GM21447 (cell line): Measurements from ENCODE around the gene LBH.
"Not testable (repeated sequence)": the region's sequence is repeated elsewhere in the genome, so short reads cannot be mapped to it uniquely, and the experiment has no call there.

Experiments used
- ATAC-seq: cut with Tn5 transposase; IDR thresholded peaks from one replicate; pipeline ENCODE4 v1.9.1; 2021; ENCODE audit not compliant: unreplicated experiment

The LBH gene

DNA sequence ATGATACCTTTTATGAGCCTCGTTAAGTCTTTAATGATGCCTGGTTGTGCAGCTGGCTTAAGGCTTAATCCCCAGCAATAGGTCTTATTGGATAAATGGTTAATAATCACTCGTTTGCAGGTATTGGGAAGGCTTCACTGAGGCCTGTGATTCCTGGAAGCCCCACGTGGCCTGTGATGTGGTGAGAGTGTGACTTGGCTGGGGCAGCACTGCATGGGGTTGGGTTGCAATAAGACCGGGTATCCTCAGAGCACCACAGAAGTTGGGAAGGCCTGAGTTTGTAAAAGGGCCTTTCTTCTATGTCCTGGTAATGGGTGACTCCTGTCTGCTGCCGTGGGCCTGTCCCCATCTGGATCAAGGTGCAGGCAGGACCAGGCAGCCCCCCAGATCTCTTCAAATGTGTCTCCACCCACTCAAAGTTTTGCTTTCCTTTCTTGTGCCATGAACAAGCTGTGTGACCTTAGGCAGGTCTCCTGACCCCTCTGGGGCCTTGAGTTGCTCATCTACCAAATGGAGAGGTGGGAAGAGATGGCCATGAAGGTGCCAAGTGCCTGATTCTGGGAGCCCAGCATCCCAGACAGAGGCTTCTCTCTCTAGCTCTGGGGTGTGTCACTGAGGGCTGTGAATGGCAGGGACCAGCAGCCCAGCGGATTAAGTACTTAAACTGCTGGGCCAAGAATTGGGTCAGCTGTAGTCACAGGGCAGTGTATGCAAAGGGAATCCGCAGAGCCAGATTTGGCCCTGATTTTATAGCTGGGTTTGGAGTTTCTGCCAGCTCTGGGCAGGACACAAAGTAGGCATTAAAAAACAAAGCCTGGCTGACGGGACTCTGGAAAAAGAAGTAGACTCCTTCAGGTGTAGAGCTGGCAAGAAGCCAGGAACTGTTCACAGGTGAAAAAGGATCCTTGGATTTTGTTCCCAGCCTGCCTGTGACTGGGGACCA, 24.4 kb downstream of the LBH start:
- no peak for ATAC-seq

DNA sequence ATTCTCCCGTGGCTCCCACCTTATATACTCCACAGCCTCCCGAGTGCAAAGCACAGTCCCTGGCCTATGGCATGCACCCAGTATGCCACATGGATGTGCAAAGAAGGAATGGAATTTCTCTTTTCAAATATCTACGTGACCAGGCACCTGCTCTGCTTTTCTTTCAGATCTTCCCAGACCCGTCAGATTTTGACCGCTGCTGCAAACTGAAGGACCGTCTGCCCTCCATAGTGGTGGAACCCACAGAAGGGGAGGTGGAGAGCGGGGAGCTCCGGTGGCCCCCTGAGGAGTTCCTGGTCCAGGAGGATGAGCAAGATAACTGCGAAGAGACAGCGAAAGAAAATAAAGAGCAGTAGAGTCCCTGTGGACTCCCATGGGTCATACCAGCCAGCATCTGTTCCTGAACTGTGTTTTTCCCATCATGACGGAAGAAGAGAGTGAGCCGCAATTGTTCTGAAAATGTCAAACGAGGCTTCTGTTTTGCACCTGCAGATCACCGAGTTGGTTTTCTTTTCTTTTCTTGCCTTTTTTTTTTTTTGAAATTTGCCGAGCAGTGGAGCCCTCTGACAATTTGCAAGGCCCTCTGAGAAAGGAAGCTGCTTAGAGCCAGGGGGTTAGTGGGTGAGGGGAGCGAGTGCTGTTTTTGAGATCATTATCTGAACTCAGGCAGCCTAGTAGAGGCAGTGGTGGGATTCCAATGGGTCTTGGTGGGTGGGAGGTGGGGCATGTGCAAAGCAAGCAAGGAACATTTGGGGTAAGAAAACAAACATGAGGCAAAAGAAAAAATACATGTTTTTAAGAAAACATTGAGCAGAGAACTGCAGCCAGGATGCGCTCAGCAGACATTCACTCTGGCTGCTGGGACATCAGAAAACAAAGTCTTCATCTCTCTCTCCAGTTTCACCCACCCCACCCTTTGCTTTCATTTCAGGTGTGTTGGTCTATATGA, 26.2 kb downstream of the LBH start:
- ATAC-seq = no peak

DNA sequence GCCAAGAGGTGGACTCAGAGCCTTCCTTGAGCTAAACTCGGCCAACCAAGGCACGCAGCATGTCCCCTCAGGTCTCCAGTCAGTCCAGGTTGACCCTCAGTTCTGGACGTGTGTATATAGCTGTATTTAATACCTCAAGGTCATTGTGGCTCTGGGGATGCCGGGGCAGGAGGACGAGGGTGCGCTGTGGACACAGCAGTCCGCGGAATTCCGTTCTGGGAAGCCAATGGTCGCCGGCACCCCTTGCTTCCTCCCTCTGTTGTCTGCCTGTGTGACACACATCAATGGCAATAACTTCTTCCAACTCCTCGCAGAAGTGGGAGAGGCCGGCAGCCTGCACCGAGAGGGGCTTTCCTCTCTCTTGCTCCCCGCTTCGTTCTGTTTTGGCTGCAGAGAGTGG, 27.7 kb downstream of the LBH start:
- no peak for ATAC-seq

DNA sequence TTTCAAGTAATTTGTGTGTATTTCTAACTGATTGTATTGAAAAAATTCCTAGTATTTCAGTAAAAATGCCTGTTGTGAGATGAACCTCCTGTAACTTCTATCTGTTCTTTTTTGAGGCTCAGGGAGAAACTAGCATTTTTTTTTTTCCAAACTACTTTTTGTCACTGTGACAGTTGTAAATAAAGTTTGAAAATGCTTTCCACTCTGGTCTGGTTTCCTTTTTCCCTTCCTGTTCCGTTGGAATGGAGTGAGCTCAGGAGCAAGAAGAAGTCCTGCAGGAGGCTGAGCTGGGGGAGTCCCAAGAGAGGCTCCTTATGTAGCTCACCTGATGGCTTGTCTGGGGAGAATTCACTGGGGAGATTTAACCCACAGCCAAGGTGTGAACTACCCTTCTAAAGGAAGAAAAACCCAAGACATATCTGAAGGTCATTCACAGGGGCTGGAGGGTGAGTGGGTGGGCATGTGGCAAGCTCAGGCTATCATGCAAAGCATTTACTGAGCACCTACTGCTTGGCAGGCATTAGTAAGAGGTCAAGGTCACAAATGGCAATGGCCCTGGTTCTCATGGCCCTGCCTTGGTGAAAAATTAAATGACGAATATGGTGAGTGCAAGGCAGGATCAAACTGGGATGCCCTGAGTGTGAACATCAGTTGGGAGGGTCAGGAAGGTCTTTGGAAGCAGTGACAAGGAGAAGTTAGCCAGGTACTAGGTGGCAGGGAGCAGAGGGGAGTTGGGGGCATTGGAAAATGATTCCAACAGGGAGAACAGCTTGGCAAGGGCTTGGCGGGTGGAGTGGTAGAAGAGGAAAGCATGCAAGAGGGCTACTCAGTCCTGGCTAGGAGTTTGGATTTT, 28.7 kb downstream of the LBH start:
- ATAC-seq = no peak

DNA sequence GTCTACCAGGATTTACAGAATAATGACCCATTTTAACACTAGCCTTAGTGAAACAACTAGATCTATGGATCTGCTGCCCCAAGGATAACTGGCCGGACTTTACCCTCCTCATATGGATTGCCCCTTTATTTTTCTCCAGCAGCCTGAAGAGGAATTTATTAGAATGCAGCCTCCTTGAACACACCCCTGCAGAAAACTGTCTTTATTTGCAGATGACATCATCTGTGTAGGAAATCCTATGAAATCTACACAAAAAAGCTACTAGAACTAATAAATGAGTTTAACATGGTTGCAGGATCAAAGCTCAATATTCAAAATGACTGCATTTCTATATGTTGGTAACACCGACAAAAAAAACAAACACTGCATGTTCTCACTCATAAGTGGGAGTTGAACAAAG, 29.6 kb downstream of the LBH start:
- ATAC-seq = no peak

DNA sequence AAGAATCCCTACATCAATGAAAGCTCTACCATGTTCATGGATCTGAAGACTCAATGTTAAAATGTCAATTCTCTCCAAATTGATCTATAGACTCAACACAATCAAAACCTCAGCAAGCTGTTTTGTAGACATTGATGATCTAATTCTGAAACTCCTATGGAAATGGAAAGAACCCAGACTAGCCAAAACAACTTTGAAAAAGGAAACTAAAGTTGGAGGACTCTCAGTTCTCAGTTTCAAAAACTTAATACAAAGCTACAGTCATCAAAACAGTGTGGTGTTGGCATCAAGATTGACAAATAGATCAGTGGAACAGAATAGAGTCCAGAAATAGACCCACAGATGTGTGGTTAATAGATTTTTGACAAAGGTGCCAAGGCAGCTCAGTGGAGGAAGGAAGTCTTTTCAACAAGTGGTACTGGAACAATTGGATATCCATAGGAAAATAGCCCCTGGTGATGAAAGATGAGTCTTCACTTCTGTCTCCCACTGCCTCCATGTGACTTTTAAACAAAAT, 30.4 kb downstream of the LBH start:
- ATAC-seq = no peak

DNA sequence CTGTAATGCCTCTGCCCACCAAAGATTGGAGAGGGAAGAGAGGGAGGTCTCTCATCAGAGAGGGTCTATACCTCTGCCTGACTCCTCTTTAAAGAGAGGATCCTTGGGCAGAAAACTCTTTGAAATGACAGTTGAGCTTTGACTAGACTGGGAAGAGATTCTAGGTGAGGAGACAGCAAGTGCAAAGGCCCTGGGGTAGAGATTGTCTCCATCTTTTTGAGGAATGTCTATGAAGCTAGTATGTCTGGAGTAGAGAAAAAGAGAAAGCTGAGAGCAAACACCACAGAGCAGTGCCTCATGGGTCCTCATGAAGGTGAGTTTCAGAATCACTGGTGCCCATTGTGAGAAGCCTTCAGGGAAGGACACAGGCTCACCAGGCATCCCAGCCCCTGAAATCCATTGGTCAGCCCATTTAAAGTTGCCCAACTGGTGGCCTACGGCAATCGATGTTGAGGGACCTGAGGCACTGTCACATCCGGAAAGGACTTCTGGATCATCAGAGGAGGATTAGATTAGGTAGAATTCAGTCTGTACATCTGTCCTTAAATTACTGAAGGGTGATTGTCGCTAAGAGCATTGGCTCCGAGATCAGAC, 31.5 kb downstream of the LBH start:
- no peak for ATAC-seq

DNA sequence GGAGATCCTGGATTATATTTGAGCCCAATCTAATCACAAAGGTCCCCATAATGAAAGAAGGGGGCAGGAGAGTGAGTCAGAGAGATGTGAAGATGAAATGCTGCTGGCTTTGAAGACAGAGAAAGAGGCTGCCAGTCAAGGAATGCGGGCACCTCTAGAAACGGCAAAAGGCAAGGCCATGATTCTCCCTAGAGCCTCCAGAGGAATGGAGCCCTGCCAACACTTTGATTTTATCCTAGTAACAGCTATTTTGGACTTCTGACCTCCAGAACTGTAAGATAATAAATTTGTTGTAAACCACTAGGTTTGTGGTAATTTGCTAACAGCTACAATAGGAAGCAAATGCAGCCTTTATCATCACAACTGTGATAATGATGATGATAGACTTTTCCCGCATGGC, 32.9 kb downstream of the LBH start:
- ATAC-seq = no peak

DNA sequence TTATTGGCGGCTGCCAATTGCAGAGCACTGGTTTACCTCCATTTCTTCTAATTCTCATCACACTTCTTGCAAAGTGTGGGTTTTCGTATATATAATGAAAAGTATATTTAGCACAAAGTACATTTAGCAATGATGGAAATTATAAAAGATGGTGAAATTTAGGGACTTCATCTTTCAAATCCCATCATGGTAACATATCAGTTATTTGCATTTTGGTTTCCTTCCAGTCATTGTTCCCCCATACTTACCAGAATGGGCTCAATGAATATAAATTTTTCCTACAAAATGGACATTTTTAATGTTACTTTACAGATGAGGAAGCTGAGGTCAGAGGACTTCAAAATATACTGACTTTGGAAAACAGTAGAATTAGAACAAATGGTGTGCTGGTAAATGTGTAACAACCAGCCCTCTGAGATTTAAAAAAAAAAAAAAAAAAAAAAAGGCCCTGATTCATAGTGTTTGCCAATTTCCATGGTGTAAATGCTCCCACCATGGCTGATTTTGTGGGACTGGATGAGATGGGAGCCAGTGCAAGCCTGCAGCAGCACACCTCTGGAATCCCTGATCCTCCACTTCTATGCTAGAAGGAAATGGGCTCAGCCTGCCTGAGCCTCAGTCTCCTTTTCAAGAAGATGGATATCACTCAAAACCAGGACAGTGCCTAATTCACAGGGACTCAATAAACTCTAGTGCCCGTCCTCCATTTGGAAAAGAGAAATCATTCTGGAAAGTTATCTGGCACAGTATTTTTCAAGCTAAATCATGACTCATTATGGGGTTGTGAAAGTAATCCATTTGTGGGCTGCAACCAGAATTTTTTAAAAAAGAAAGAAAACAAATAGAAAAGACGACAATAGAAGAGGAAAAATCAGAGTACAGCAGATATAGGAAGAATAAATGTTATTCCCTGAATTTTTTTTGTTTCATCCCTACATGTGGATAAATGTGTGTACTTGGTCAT, 34.0 kb downstream of the LBH start:
- no peak for ATAC-seq

DNA sequence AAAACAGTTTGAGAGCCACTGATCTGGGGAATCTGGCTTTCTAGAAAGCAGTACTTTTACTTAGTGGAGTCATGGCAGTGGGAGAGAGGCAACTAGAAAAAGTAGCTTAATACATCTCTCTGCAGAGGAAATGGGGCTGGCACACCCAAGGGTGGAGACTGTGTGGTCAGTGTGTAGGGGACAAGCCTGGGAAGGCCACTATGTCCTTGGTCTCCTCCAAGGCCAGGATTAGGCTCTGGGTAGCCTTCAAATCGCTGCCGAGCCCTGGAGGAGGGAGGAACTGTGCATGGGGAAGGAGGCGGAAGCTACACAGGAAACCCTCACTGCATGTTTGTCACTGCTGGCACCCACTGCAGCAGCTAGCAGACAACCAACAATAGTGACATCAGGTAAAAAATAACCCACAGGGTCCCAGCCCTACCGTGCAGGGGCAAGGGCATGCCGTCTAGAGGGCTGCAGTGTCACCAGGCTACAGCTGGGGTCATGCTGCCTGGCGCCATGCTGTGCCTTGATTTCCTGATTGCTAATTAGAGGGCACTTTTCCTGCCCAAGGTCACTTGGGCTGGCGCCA, 34.8 kb downstream of the LBH start:
- ATAC-seq = no peak

DNA sequence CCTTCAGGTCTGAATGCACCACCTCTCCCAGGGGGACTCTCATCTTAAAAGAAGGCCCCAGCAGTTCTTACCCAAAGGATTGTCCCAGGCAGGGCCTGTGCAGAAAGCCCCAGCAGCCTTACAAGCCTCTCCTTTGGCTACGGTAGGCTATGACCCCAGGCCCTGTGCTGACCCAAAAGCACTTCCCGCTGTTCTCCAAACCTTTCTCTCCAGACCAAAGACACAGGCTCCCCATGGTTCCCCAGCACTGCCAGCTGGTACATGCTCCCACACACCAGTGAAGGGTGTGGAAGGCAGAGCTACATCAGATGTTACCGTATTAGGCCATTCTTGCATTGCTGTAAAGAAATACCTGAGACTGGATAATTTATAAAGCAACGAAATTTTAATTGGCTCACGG, 35.4 kb downstream of the LBH start:
- no peak for ATAC-seq

DNA sequence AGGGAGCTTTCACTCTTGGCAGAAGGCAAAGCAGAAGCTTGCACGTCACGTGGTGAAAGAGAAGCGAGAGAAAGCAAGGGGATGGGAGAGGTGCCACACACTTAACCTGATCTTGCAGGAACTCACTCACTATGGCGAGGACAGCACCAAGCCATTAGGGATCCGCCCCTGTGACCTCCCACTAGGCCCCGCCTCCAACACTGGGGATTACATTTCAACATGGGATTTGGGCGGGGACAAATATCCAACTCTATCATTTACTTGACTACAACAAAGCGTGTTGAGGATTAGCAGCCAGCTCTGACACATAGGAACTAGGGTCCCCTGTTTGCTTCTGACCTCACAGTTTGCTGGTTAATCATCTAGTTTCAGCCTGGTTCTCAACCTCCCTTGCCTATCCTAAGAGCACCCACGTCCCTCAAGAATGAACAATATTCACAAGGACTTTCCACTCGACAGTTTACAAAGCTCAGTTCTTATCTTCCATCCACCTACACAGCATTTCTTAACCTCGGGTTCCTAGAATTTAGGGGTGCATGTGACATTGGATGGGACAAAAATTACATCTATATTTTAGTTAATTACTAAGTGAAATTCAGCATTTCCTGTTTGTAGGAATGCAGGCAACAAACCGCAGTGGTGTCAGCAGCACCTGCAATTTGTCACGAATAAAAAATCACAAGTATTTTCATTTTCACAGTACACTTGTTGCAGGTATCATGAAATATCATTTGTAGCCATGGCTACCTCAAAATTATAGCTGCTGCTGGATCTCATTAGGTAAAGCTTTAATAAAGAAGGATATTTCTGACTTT, 36.0 kb downstream of the LBH start:
- ATAC-seq = no peak

DNA sequence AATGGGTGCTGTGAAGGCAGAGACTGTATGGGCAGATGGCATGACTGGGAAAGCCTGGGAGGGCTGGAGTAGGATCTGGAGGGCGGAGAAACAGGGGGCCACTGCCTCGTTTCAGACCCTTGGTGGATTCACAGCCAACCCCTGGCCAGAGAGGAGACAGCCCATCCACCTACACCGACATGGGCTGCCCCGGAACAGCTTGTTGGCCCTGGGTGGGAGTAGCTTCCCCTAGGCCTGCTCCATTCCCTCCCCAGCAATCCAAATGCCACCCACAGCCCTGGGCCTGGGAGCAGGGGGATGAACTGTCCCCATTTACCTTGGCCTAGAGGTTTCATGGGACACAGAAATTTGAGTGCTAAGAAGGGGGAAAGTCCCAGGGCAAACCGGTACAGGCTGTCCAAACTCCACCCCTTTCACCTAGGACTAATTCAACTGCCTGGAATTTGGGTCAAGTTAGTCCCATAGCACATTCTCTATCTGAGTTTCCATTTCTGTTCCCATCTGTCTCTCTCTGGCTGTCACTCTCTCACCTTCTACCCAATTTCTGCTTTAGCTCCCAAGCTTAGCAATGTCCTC, 37.0 kb downstream of the LBH start:
- no peak for ATAC-seq

DNA sequence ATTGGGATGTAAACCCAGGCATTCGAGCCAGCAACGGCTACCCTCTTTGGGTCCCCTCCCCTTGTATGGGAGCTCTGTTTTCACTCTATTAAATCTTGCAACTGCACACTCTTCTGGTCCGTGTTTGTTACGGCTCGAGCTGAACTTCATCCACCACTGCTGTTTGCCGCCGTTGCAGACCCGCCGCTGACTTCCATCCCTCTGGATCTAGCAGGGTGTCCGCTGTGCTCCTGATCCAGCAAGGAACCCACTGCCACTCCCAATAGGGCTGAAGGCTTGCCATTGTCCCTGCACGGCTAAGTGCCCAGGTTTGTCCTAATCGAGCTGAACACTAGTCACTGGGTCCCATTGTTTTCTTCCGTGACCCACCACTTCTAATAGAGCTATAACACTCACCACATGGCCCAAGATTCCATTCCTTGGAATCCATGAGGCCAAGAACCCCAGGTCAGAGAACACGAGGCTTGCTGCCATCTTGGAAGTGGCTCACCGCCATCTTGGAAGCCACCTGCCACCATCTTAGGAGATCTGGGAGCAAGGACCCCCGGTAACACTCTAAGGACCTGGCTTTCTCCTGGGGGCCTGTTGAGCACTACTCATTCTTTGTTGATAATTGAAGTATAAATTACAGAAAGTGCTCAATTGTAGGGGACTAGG, 37.9 kb downstream of the LBH start:
- not testable (repeated sequence) for ATAC-seq

DNA sequence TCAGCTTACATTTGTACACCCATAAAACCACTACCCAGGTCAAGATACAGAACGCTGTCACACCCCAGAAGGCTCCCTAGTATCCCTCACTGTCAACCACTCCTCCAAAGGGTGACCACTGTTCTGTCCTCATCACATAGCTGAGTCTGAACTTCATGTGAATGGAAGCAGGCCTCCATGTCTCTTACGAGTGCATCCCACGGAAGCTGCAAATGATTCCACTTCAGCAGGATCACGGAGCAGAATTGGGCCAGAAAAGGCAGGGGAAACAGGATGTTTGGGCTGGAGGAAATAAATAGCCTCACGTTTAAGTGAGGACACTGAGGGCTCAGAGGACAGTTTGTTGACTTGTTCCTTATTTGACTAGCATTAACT, 38.4 kb downstream of the LBH start:
- ATAC-seq = no peak

DNA sequence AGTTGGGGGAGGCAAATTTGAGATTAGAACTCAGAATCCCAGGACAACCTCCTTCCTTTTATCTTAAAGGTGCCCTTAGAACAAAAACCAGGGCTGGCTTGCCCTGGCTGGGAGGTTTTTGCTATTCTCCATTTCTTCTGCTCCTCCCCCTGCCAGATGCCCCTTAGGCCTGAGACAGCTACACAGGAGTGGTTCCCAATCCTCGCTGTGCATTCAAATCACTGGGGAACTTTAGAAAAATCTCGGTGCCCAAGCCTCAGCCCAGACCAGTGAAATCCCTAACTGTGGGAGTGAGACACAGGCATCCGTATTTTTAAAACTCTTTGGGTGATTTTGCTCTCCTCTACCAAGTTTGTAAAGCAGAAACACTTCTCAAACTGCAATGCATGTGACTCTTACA, 38.8 kb downstream of the LBH start:
- ATAC-seq = no peak

DNA sequence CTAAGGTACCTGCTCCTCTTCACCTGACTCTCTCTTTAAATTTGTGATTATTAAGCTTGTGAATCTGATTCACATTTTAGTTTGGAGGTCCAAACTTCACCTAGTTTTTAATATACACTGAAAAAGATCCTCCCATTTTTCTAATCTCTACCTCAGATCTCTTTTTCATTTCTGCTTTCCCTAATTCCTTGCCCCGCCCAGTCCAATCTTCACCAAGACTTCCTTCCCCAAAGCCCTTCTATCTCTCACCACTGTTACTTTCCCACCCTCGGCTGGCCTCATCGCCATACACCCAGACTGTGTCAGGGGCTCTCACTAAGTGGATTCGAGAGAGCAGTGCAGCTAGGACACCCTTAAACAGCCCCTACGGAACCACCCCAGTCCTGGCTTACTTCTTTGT, 40.0 kb downstream of the LBH start:
- ATAC-seq = no peak
